ENCODE data around the gene UHMK1. TPM values are rescaled to one million over a fixed set of nuclear protein-coding genes. Genes with fewer than 3 reads are reported as not detected.
"Not testable (repeated sequence)": the region's sequence is repeated elsewhere in the genome, so short reads cannot be mapped to it uniquely, and the experiment has no call there.

UHMK1 gene, protein sequence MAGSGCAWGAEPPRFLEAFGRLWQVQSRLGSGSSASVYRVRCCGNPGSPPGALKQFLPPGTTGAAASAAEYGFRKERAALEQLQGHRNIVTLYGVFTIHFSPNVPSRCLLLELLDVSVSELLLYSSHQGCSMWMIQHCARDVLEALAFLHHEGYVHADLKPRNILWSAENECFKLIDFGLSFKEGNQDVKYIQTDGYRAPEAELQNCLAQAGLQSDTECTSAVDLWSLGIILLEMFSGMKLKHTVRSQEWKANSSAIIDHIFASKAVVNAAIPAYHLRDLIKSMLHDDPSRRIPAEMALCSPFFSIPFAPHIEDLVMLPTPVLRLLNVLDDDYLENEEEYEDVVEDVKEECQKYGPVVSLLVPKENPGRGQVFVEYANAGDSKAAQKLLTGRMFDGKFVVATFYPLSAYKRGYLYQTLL
- 64.6 and 103 TPM in 2 replicates for total RNA-seq

DNA sequence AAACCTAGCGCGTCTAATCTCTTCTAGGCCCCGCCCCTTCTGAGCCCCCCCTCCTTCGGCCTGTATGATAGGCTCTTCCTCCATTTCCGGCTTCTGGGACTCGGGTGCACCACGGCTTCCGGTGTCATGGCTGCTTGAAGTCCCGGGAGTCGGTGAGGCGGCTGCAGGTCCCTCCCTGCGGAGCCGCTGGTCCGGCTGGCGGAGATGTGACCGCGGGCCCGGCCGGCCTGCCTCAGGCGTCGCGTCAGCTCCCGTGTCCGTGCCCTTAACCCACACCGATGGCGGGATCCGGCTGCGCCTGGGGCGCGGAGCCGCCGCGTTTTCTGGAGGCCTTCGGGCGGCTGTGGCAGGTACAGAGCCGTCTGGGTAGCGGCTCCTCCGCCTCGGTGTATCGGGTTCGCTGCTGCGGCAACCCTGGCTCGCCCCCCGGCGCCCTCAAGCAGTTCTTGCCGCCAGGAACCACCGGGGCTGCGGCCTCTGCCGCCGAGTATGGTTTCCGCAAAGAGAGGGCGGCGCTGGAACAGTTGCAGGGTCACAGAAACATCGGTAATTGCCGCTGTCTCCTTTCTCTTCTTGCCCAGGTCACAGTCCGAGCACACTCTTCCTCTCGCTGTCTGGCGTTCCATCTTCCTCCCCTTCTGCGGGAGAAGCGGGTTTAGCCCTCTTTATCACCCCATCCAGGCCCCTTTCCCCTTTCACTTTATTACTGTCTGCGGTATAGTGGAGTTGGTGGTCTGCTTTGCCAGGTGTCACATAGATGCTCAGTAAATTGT, at the start of gene UHMK1:
TSS of gene UHMK1 (plus strand) at position 96 of the 773 bp plus-strand sequence. CDS start at position 279, 183 bp downstream.
- peak; percentile 84 for DNase-seq (ENCODE audit: low read depth, low spot score)

DNA sequence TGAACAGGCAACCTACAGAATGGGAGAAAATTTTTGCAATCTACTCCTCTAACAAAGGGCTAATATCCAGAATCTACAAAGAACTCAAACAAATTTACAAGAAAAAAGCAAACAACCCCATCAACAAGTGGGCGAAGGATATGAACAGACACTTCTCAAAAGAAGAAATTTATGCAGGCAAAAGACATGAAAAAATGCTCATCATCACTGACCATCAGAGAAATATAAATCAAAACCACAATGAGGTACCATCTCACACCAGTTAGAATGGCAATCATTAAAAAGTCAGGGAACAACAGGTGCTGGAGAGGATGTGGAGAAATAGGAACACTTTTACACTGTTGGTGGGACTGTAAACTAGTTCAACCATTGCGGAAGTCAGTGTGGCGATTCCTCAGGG, 43.3 kb upstream of the UHMK1 start:
- not testable (repeated sequence) for DNase-seq (ENCODE audit: low read depth, low spot score)

DNA sequence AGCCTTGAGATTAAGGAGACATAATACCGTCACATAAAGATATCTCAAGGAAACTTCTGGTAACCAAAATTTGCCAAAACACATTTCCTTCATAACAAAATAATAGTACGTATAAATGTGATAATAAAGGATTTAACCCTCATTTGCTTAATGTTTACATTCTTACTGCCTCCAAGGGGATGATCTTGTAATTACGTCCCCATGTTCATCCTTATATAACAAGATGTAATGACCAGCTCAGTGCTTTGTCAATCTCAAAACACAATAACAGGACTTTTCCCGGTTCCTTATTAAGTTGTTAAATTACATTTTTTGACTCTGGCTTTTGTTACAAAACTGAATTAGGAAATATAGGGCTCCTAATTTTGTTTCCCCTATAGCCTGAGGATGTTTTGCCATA, 41.3 kb upstream of the UHMK1 start:
- no peak for DNase-seq (ENCODE audit: low read depth, low spot score)

DNA sequence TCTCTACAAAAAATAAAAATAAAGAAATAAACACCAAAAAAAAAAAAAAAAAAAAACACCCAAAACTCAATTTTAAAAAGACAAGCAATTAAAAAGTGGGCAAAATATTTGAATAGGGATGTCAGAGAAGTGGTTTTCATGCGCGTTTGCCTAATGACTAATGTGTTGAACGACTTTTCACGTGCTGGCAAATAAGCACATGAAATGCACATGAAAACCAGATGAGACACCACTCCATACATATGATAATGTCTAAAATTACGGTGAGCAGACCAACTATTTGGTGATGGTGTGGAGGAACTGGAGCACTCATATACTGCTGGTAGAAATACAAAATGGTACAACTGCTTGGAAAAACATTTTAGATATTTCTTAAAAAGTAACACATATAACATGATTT, 39.4 kb upstream of the UHMK1 start:
- DNase-seq (ENCODE audit: low read depth, low spot score): no peak

DNA sequence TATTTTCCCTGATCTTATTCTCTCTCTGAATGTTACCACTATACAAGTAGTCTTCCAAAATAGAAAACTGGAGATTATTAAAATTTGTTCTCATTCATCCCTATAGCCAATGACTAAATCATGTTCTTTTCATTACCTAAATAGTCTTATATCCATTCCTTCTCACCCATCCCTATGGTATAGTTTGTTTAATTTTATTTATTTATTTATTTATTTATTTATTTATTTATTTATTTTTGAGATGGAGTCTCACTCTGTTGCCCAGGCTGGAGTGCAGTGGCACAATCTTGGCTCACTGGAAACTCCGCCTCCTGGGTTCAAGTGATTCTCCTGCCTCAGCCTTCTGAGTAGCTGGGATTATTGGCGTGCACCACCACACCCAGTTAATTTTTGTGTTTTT, 35.2 kb upstream of the UHMK1 start:
- not testable (repeated sequence) for DNase-seq (ENCODE audit: low read depth, low spot score)

DNA sequence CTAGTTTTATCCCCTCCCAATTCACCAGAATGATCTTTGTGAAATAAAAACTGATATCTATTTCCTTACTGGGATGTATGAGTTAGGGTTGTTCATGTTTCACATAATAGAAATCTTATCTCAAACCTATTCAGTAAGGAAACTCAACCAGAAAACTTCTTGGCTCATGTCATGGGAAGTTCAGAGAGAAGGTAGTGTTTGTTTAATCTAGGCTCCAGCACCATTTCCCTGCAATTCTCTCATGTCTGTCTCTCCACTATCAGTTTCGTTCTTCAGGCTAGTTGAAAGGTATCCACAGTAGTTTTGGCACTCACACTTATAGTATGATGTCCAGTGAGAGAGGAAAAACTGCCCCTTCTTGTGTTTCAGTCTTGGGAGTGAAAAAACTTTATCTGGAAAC, 34.6 kb upstream of the UHMK1 start:
- DNase-seq (ENCODE audit: low read depth, low spot score): no peak

DNA sequence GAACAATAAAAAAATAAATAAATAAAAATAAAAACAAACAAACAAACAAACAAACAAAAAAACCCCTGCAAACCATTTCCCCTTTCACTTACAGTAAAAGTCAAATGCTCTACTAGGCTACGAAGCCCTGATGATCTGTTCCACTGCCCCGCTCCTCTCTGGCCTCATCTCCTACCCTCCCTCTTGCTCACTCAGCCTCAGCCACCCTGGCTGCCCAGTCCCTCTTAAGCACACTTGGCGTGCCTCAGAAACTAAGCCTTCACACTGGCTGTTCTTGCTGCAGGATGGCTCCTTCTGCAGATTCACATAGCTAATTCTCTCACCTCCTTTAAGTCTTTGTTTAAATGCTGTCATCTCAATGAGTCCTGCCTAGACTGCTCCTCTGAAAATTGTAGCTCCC, 30.8 kb upstream of the UHMK1 start:
- no peak for DNase-seq (ENCODE audit: low read depth, low spot score)

DNA sequence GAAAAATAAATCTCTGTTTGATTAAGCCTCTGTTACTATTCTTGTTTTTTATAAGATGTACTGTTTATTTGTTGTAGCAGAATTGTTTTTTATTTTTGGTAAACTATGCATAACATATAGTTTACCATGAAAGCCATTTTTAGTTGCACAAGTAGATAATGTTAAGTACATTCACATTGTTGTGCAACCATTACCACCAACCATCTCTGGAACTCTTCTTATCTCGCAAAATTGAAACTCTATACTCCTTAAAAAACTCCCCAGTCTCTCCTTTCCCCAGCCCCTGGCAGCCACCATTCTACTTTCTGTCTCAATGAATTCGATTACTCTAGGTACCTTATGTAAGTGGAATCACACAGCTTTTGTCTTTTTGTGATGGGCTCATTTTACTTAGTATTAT, 27.4 kb upstream of the UHMK1 start:
- no peak for DNase-seq (ENCODE audit: low read depth, low spot score)

DNA sequence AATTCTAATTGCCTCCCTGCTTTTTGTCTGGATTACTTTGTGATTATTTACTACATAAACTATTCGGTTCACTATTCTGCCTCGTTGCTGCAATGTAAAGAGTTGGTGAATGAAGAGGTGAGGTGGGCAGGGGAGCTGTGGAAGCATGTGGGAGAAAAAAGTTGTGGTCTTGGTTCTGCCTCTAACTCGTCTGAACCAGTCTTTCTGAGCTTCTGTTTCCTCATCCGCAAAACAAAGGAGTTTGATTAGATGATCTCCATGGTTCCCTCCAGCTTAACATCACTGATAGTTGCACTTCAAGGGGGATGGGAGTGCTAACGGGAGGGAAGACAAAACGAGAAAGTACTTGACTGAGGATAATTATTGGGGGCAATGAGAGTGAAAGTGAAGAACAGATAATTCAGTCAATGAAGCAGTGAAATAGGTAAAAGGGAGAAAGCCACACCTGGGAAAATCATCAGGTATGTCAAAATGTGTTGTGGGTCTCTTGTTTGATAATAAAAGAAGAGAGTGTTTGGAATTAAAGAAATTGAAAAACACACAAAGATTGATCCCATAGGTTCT, 26.2 kb upstream of the UHMK1 start:
- DNase-seq (ENCODE audit: low read depth, low spot score): no peak

DNA sequence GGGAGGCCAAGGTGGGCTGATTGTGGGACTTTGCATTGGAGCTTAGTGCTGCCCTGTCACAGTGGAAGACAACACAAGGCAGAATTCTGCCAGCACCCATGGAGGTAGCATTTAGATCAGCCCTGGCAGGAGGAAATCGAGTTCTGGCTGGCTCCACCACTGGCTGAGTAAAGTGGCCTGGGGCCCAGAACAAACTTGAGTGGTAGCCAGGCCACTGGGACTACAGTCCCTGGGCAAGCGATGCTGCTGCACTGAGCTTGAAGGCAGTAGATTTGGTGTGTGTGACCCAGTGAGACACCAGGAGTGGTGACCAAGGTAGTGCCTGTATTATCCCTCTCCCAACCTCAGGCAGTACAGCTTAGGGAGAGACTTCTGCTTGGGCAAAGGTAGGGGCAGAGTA, 22.5 kb upstream of the UHMK1 start:
- no peak for DNase-seq (ENCODE audit: low read depth, low spot score)

DNA sequence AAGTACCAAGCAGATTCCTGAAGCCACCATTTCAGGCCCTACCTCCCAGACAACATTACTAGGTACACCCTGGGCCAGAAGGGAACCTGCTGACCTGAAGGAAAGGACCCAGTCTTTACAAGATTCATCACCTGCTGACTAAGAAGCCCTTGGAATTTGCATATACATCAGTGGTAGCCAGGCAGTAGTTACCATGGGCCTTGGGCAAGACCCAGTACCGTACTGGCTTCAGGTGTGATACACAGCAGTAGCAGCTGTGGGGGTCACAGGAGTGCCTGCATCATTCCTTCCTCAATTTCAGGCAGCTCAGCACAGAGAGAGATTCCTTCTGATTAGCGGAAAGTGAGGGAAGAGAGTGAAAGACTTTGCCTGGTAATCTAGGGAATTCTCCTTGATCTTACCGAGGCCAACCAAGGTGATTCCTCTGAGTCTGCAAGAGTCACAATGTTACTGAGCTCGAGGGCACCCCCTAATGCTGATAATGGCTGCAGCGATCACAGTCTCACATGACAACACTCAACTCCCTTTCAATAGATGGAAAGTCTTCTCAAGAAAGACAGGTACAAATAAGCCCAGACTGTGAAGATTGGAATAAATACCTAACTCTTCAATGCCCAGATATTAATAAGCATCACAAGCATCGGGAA, 22.0 kb upstream of the UHMK1 start:
- DNase-seq (ENCODE audit: low read depth, low spot score): no peak

DNA sequence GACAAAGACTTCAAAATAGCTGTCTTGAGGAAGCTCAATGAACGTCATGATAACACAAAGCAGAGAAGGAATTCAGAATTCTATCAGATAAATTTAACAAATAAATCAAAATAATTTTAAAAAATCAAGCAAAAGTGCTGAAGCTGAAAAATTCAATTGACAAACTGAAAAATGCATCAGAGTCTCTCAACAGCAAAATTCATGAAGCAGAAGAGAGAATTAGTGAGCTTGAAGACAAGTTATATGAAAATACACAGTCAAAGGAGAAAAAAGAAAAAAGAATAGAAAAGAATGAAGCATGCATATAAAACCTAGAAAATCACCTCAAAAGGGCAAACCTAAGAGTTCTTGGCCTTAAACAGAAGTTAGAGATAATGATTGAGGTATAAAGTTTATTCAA, 21.0 kb upstream of the UHMK1 start:
- no peak for DNase-seq (ENCODE audit: low read depth, low spot score)

DNA sequence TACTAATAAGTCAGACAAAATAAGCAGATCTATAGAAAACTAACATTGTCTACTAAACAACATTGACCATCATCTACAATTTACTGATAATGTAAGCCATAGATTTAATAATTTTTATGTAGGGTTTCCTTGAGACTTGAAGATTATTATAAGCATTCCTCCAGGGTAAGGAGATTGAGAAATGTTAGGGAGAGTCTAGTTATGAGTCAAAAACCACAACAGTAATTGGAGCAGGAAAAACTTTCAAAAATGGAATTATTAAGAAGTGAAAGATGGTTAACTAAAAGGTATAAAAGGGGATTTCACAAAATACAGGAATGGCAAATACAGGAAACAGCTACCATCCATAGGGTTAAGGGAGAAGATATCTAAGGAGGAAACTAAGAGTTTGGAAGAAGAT, 12.4 kb upstream of the UHMK1 start:
- DNase-seq (ENCODE audit: low read depth, low spot score): no peak

DNA sequence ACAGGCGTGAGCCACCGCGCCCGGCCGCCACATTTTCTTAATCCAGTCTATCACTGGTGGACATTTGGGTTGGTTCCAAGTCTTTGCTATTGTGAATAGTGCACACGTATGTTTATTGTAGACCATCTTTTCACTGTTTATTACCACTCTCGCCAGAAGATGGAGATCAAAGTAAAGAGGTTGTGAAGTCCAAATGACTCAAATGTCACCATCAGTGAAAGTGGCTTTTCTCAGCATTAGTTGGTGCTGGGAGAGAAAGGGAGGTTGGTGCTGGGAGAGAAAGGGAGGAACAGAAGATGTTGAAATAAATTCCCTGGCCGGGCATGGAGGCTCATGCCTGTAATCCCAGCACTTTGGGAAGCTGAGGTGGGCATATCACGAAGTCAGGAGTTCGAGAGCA, 10.4 kb upstream of the UHMK1 start:
- DNase-seq (ENCODE audit: low read depth, low spot score): no peak

DNA sequence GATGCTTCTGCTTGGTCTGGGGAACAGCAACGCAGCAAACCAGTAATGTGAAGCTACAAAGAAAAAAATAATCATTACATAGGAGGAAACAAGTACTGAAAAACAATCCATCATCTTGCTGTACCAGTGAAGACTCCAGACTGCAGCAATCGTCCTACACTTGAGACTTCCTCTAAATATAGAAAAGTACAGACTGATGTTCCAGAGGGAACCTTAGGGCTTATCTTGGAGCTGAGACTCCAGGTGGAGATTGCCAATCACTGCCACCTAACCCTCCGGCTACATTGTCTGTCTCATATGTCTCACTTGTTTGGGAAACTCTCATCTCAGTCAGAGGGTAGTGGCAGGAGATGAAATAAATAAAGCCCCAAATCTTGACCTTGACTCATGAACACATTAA, 9.4 kb upstream of the UHMK1 start:
- no peak for DNase-seq (ENCODE audit: low read depth, low spot score)

DNA sequence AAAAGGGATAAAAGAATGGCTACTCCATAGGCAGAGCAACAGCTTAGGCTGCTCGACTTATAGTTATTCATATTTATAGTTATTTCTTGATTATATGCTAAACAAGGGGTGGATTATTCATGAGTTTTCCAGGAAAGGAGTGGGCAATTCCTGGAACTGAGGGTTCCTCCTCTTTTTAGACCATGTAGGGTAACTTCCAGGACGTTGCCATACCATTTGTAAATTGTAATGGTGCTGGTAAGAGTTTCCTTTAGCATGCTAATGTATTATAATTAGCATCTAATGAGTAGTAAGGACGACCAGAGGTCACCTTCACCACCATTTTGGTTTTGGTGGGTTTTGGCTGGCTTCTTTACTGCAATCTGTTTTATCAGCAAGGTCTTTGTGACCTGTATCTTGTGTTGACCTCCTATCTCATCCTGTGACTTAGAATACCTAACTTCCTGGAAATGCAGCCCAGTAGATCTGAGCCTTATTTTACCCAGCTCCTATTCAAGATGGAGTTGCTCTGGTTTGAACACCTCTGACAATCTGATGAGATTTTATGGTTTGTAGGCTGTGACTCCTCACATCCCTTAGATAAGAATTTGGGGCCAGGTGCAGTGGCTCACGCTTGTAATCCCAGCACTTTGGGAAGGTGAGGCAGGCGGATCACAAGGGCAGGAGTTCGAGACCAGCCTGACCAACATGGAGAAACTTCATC, 1.9 kb upstream of the UHMK1 start:
- DNase-seq (ENCODE audit: low read depth, low spot score): not testable (repeated sequence)

DNA sequence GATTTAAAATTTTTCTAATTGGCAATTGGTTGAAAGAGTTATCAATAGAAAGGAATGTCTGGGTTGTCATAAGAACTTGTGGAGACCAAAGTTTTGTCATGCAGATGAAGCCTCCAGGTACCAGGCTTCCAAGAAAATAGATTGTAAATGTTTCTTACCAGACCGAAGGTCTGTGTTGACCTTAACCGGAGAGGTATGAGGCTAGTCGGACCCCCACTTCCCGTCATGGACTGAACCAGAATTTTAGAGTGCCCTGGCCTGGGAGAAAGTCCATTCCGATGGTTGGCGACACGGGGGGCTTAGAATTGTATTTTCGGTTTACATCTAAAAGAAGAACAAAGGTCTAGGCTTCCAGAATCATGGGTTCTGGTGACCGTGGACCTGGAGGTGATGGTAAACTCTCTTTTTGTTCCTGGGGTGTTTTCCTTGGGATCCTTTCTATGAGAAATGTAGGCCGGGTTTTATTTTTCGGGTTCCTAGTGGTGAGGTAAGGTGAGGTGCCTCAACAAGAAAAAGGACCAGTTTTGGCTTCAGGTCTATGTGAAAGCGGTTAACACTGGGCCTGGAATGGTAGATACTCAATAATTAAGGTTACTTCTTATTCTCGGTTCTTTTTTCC, 405 bp upstream of the UHMK1 start:
- DNase-seq (ENCODE audit: low read depth, low spot score): no peak

DNA sequence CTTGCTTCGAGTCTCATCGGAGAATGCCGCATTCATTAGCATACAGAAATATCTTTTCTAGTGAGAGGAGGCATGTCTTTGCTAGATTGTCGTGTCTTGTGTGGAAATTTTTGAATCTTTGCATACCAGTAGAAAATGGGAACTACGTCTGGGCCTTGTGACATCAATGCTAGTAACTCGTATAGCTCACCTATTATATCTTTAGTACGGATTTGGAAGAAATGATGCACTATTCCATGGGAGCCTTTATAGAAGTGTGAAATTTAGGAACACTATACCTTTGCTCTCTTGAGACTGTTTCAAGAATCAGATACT, 835 bp downstream of the UHMK1 start:
- DNase-seq (ENCODE audit: low read depth, low spot score): no peak

DNA sequence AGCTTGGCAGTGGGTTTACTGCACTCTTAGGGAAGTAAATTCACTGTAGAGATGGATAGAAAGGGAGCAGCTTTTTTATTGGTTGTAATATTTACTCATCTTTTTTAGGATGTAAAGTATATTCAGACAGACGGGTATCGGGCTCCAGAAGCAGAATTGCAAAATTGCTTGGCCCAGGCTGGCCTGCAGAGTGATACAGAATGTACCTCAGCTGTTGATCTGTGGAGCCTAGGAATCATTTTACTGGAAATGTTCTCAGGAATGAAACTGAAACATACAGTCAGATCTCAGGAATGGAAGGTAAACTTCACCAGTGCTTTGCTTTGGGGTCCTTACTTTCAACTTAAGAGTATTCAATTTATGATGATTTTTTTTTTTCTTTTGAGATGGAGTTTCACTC, 3.2 kb downstream of the UHMK1 start:
- DNase-seq (ENCODE audit: low read depth, low spot score): no peak

DNA sequence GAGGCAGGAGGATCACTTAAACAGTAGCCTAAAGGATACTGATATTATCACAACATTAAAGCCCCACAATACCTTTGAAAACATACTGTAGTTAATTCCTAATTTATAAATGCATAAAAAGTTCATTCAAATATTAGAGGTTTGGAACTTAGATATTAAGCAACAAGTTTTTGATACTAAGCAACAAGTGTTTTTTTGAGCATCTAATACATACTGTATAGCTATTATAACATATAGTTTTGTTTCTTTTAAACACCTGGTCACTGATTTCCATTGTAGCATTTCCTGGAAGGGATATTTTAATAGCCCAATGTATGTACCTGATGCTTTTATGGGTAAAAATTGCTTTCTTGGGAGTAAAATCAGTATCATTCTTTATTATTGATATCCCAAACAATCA, 4.5 kb downstream of the UHMK1 start:
- no peak for DNase-seq (ENCODE audit: low read depth, low spot score)

DNA sequence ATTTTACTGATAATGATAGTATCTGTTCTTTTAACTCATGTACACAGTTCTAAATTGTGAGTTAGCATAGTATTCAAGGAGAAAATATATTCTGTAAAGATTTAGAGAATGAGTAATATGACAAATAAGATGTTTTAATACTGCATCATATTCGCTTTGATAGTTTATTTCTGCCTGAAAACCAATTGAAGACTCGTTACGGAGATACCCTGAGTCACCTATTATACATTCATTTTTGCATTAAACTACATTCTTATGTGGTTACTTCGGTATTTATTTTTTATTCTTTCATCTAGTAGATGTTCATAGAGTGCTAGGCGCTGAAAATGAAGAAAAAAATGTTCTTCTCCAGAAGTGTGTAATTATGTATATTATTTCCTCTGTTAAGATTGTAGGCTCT, 5.3 kb downstream of the UHMK1 start:
- DNase-seq (ENCODE audit: low read depth, low spot score): no peak

Measured in pulmonary artery endothelial cell (primary cell).